GM18502 (cell line): ENCODE data around the gene ANGEL2.
A peak's percentile ranks its signal among the peaks of the same experiment; 100 is the strongest.
"Not testable (repeated sequence)": the region's sequence is repeated elsewhere in the genome, so short reads cannot be mapped to it uniquely, and the experiment has no call there.

Experiments used
- ATAC-seq: cut with Tn5 transposase; IDR thresholded peaks from one replicate; pipeline ENCODE4 v1.9.1; 2021; ENCODE audit warnings: mild to moderate bottlenecking; ENCODE audit not compliant: unreplicated experiment, poor library complexity

The ANGEL2 gene, protein sequence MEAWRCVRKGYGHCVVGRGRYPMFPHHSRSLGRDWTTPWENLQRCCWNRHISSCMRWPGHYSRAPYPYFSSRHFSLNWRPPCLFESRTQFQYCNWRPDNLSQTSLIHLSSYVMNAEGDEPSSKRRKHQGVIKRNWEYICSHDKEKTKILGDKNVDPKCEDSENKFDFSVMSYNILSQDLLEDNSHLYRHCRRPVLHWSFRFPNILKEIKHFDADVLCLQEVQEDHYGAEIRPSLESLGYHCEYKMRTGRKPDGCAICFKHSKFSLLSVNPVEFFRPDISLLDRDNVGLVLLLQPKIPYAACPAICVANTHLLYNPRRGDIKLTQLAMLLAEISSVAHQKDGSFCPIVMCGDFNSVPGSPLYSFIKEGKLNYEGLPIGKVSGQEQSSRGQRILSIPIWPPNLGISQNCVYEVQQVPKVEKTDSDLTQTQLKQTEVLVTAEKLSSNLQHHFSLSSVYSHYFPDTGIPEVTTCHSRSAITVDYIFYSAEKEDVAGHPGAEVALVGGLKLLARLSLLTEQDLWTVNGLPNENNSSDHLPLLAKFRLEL

DNA sequence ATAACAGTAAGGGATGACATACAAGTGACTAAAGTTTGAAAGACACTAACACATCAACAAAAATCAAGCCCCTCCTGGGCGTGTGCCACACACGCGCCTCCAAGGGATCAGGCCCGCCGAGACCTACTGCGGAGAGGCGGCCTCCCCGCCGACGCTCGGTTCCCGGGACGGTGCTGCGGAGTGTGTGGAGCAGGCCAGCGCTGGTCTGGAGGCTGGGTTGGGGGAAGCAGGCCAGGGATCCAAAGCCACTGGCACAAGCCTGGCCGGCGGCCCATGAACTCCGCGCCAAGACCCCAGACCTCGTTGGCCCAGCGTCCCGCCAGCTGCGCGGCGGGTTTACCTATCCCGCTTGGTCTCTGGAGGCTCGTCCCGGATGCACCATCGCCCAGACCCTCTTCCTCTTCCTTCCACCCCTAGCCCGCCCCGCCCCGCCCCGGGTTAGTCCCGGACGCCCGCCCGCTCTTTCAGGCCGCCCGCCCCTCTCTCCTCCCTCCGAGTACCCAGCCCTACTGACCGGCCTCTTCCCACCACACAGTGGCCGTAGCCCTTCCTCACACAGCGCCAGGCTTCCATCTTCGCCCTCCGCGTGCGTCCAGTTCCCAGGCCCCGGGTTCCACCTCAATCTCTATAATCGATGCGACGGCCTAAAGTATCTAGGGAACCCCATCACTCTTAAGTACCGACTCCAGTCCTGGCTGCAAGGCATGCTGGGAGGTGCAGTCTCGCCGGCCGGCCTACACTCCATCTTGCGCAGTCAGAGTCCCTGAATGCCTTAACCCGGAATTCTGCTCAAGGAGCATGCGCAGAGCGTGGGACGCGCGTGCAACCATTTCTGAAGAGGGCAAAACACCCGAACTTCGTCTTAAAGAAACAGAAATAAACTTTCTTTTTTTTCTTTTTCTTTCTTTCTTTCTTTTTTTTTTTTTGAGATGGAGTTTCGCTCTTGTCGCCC is at the start of gene ANGEL2:
TSS of gene ANGEL2 (minus strand) at position 769 of the 952 bp plus-strand sequence. CDS start at position 573, 196 bp downstream.
- ATAC-seq = peak; percentile 95

DNA sequence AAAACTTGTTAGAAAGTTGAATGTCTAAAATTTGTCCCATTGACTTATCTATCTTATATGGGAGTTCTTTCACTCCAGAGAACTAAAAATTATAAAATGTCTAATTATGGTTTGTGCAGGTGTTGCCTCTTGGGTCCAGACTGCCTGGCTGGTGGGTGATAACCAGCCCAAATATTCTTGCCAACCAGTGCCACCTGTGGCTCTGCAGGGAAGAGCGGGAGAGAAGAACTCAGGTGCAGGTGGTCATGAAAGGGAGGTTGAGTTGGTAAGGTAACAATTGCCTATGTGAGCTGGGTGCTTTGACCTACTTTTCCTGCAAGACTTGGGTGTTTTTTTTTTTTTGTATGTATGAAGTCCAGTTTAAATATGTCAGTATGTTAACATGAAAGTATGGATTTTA is 45.6 kb upstream of the ANGEL2 start:
- ATAC-seq = no peak

DNA sequence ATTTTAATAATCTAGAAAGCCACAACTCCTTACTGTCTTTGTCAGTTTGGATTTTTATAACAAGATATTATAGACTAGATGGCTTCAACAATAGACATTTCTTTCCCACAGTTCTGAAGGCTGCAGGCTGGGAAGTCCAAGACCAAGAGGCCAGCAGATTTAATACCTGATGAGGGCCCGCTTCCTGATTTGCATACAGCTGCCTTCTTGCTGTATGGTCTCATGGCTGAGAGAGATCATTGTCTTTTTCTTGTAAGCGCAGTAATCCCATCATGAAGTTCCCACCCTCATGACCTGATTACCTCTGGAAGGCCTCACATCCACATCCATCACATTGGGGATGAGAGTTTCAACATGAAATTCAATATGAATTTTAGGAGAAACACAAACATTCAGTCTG is 45.2 kb upstream of the ANGEL2 start:
- no peak for ATAC-seq

DNA sequence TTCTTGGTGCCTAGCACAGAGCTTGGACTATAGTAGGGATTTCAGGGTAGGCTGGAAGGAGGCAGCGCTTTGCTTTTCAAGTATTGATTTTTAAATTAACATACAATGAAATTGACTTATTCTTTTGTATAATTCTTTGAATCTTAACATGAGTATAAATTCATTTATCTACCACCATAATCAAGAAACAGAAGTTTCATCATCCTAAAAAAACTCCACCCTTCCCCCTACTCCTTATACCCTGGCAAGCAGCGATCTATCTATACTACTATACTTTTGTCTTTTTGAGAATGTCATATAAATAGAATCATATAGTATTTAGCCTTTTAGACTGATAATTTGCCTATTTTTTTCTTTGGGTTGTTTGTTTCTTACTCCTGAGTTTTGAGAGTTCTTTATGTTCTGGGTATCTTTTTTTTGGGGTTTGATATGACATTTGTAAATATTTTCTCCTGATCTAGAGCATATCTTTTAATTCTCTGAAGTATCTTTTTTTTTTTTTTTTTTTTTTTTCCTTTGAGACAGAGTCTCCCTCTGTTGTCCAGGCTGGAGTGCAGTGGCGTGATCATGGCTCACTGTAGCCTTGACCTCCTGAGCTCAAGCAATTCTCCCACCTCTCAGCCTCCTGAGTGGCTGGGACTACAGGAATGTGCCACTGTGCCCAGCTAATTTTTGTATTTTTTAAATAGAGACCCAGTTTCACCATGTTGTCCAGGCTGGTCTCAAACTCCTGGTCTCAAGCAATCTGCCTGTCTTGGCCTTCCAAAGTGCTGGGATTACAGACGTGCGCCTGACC is 41.8 kb upstream of the ANGEL2 start:
- no peak for ATAC-seq

DNA sequence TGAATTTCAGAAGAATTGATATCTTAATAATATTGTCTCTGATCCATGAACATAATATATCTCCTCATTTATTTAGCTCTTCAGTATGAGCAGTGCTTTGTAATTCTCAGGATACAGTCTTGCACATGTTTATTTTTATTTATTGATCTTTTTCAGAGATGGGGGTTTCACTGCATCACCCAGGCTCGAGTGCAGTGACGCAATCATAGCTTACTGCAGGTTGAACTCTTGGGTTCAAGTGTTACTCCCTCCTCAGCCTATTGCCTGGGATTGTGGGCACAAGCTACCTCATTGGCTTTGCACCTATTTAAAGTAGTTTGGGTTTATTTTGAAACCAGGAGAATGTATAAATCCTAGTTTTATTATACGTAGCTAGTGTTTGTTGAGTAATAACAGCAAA is 40.1 kb upstream of the ANGEL2 start:
- no peak for ATAC-seq

DNA sequence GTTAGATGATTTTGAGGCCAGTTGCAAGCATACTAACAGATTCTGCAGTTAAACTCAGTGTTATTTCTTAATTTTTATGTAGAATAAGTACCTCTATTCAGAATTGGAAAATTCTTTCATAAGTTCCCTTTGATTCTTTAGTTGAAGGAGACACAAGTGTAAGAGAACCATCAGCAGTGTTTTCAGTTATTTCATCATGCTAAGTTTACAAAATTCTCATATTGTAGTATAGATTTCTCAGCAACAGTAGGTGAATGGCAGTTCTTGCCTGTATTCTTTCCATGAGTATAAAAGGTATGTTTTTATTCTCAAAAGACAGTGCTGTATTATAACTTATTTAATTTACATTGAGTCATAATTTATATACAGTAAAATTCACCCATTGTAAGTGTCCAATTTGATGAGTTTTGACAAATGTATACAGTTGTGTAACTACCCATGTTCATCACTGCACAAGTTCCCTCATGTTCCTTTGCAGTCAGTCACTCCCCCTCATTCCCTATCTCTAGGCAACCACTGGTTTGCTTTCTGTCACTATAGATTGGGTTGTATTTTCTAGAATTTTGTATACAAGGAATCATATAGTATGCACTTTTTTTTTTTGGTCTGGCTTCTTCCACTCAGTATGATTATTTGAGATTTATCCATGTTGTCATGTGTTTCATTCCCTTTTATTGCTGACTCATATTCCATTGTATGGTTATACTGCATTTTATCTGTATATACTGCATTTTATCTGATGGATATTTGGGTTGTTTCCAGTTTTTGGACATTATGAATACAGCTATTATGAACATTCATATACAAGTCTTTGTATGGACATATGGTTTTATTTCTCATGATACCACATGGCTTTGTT is 39.3 kb upstream of the ANGEL2 start:
- ATAC-seq = no peak

DNA sequence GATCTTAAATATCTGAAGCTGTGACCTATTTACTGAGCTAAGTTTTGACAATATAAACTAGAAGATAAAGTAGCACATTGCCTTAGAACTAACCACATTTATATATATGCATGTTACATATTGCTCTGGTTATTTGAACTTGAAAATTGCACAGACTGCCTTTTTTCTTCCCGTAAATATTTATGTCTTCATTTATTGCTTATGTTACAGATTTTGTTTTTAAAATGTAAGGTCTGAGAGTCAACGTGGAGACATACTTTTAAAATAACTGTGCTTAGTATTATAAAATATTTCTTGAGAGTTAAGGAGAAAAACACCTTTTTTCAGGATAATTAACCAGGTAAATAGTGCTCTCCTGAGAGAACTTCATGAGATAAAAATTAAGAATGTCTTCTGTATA is 38.5 kb upstream of the ANGEL2 start:
- ATAC-seq = no peak

DNA sequence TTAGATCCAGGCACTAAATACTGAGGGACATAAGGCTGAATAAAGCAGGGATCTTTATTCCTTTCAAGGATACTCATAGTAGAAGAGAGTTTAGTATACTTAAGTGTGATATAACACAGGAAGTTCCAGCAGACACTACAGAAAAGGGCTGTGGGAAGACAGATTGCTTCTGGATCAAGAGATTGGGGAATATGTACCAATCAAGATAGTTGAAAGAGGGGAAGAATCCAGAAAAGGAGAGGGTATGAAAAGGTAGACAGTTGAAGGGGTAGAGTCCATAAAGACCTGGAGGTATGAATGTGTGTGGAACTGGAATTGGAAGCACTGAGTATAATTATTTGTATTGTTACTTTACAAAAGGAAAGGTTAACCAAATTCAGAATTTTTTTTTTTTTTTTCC is 37.8 kb upstream of the ANGEL2 start:
- no peak for ATAC-seq

DNA sequence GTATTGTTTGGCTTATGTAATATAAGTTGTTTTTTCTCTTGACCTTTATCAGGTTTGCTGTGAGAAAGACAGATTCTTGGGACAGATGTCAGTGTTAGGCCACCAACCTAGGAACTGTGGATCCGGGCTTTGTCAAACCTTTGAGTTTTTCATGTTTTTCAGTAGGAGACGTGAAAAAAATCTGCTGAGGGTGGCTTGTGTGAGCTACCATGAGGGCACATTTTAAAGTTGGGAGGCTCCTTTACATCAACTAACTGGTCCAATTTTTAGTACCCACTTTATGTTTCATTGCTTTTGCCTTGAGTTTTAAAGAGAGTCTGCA is 36.2 kb upstream of the ANGEL2 start:
- ATAC-seq = peak; percentile 0

DNA sequence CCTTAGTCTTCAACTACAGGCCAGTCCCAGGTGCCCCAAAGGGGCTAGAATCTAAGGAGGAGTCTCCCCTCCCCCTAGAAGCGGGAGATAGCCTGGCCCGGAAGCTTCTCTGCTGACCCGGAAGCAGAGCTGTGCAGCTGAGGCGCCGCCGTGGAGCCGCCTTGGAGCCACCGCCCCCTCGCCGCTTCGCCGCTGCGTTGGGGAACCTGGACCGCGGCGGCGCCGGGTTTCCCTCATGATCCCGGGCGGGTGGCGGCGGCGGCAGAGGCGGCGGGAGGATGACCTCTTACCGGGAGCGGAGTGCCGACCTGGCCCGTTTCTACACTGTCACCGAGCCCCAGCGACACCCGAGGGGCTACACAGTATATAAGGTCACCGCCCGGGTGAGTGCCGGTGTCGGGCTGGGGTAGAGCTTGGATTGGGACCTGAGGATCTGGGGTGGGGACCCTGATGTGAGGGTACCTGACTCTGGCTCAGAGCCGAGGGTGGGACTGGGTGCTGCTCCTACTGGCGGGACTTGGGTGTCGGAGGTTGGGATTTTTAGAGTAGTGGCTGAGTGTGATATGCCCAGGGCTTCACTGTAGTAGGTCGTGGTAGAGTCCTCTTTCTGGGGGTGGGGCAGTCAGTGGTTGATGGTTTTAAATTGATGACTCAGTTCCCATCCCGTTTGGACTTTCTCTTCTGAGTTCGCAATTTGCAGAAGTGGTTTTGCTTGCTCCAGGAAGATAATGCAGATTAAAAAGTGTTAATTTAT is 35.6 kb upstream of the ANGEL2 start, which contains the start of gene RPS6KC1:
TSS of gene RPS6KC1 (plus strand) at position 115 of the 754 bp plus-strand sequence. CDS start at position 279, 164 bp downstream.
- ATAC-seq = peak; percentile 98

DNA sequence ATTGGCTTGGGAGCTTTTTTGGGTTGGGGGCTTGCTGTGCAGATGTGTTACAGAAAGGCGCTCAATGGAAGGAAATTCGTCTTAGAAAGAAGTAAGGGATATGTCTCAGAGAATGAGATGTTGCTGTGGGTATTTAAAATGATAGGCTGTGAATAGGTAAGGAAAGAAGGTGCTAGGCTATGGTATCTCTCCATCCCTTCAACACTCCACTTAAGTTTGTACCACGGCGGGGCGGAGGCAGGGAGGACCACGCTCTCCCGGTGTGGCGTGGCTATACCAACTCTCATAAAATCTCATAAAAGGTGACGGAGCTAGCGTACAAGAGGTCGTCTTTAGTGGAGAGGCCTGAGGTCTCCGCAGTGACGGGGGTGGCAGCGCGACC is 35.1 kb upstream of the ANGEL2 start:
- peak; percentile 44 for ATAC-seq

DNA sequence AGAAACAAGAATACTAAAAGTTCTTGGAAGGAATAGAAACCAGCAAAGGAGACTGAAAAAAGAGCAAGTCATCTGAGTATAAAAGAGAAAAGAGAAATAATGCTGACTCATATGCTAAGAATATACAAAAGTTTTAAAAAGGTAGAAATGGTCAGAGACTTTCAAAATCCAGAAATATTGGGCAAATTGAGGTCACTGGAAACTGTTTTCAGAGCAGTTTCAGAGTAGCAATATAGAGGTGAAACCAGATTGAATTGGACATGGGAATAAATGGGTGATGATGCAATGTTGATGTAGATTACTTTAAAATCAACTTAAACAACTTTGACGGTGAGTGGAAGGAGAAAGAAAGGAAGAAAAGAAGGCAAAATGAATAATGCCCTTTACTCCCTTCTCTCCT is 33.6 kb upstream of the ANGEL2 start:
- ATAC-seq = no peak

DNA sequence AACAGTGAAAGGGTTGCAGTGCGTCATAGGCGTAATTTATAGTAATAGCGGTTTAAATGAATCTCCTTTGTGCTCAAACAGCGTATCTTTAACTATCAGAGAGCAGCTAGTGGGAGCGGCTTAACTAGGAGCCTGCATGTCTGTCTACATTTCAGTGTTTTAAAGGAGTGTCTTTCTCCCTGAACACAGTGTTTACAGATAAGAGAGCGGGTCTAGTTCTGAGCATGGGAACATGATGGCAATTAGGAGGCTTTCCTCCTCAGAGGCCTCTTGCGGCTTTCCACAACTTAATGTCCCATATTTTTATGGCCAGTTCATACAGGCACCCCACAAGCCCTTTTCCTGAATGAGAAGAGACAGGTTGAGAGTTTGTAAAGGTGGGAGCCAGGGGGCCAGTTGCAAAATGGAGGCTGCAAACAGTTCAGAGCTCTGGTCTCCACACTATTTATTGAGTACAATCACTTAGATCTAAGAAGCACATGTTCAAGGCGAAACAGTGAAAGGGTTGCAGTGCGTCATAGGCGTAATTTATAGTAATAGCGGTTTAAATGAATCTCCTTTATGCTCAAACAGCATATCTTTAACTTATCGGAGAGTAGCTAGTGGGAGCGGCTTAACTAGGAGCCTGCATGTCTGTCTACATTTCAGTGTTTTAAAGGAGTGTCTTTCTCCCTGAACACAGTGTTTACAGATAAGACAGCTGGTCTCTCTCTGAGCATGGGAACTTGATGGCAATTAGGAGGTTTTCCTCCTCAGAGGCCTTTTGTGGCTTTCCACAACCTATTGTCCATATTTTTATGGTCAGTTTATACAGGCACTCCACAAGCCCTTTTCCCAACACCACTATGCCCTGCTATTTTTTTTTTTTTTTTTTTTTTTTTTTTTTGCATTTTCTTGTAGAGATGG is 29.9 kb upstream of the ANGEL2 start:
- ATAC-seq = not testable (repeated sequence)

DNA sequence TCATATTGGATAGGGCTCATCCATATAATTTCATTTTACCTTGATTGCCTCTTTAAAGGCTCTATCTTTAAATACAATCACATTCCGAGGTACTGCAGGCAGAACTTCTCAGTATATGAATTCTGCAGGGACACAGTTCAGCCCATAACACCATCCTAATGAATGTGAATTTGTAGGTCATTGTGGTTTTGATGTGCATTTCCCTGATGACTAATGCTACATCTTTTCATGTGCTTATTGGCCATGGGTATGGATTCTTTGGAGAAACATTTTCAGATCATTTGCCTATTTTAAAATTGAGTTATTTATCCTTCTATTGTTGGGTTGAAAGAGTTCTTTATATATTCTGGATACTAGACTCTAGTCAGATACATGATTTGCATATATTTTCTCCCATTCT is 25.8 kb upstream of the ANGEL2 start:
- no peak for ATAC-seq

DNA sequence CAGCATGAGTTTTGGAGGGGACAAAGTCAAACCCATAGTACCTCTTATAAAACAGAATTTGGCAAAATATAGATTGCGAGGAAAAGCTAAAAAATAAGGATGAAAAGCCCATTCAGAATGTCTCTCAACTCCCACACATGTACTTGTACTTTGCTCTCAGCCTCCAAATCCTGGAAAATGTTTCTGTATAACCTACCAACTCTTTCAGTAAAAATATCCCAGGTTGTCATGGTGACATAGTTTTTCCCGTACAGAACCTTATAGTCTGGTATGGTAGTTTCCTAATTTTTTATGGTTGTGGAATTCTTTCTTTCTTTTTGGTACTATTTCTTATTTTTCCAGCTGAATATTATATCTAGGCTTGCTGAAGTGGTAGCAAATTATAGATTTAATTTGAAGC is 19.9 kb upstream of the ANGEL2 start:
- no peak for ATAC-seq

DNA sequence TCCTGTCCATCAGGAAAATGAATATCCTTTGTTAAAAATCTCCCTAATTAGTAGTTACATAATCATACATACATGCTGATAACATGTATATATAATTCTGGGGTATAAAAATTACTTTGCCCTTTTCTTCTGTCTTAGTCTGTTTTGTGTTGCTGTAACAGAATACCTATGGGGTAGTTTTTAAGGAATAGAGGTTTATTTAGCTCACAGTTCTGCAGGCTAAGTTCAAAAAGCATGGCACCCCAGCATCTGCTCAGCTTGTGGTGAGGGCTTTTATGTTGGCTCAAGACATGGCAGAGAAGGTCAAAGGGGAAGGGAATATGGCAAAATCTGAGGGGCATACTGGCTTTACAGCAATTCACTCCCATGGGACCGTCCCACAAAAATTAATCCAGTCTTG is 19.0 kb upstream of the ANGEL2 start:
- ATAC-seq = no peak

DNA sequence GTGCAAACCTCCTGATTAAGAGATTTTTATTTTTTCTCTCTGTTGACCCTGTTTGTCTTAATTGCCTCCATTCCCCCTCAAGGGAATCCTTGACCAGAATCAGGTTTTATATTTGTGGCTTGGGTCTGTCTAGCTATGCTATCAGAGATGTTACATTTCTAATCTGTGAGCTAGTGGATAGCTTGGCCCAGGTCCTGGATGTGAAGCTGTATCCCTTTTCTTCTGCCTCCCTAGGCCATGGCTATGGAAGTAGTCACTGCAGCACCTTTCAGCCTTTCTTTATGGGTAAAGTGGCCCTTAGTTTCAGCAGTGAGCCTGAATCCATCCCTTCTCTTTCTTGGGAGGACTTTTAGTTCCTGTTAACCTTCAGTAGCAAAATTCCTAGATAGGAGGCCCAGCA is 17.0 kb upstream of the ANGEL2 start:
- ATAC-seq = no peak

DNA sequence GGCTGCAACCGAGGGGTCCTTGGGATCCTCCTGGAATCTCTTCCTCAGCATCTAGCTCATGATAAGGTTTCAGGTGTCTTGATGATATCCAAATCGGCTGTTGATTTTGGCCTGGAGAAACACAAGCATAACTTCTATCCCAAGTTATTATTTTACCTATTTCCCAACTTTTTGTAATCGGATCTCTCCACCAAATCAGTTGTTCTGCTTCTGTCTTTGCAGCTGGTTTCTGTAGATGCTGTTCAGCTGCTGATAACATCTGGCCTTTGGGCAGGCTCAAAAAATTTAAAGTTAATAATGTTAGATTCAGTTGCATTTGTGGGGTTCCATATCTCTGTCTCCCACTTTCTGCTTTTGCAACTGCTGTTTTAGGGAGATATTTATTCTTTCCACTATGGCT is 11.4 kb upstream of the ANGEL2 start:
- not testable (repeated sequence) for ATAC-seq
